Thyroid gland (tissue), 4 donors: ENCODE data around the gene CNNM4.

ENCODE experiments used
- CTCF ChIP-seq, 6 experiments: fragments of 200-600 bp in 3 of 6; fragments of 450-650 bp in 3 of 6; sonication (generic) in 3 of 6; IDR thresholded peaks; one replicate each; pipeline ENCODE4 v1.5.1; 2016 to 2019; ENCODE audit warnings: antibody characterized with exemption in 6 of 6, mild to moderate bottlenecking in 2 of 6, inconsistent platforms in 1 of 6, moderate library complexity in 1 of 6
- POLR2A ChIP-seq, 2 donors: fragments of 450-650 bp; IDR thresholded peaks; one replicate each; pipeline ENCODE4 v1.6.1; 2017; ENCODE audit warnings: antibody characterized with exemption in 2 of 2, mild to moderate bottlenecking in 2 of 2, moderate library complexity in 1 of 2

- no peak for TF ChIP-seq CTCF (IDR thresholded peaks at IDR 0.05)
- no peak for TF ChIP-seq POLR2A (IDR thresholded peaks at IDR 0.05)
Observed at GRCh38 chr2:96848264-96848663, 87.6 kb downstream of the CNNM4 start.
